Midbrain (tissue), 1 donor: ENCODE measurements around the gene ARL5A.

ENCODE experiments used
- DNase-seq: peaks from one replicate; lab custom pipeline; 2025; lab: John Stamatoyannopoulos, UW

ARL5A gene

GRCh38 chr2:151840216-151841046 is 12.2 kb upstream of the ARL5A start:
- no peak for DNase-seq

- DNase-seq, result no peak
These were observed 9.7 kb upstream of the ARL5A start for GRCh38 chr2:151837926-151838325.

GRCh38 chr2:151833984-151834383 is 5.8 kb upstream of the ARL5A start:
- no peak for DNase-seq

GRCh38 chr2:151830961-151831360 is 2.7 kb upstream of the ARL5A start:
- DNase-seq, result no peak

- DNase-seq, result no peak
These were observed 686 bp upstream of the ARL5A start for GRCh38 chr2:151828890-151829324.

- peak; percentile 53 for DNase-seq
These were observed 568 bp downstream of the ARL5A start for GRCh38 chr2:151827564-151828142.

- no peak for DNase-seq
These were observed 1.5 kb downstream of the ARL5A start for GRCh38 chr2:151826737-151827157.

GRCh38 chr2:151824886-151825285 is 3.3 kb downstream of the ARL5A start:
- no peak for DNase-seq

GRCh38 chr2:151823651-151824050 is 4.6 kb downstream of the ARL5A start:
- no peak for DNase-seq

GRCh38 chr2:151819920-151820319 is 8.3 kb downstream of the ARL5A start:
- no peak for DNase-seq

GRCh38 chr2:151817929-151818328 is 10.3 kb downstream of the ARL5A start:
- no peak for DNase-seq

- DNase-seq, result no peak
These were observed 11.4 kb downstream of the ARL5A start for GRCh38 chr2:151816843-151817242.

- no peak for DNase-seq
These were observed 12.3 kb downstream of the ARL5A start for GRCh38 chr2:151815821-151816489.

GRCh38 chr2:151810489-151810888 is 17.7 kb downstream of the ARL5A start:
- DNase-seq, result no peak

GRCh38 chr2:151809073-151809383 is 19.2 kb downstream of the ARL5A start:
- no peak for DNase-seq

- peak; percentile 5 for DNase-seq
These were observed 19.8 kb downstream of the ARL5A start for GRCh38 chr2:151808258-151809072.

GRCh38 chr2:151805961-151806360 is 22.3 kb downstream of the ARL5A start:
- no peak for DNase-seq

GRCh38 chr2:151805343-151805742 is 22.9 kb downstream of the ARL5A start:
- DNase-seq, result no peak

- DNase-seq, result no peak
These were observed 24.4 kb downstream of the ARL5A start for GRCh38 chr2:151803811-151804210.

GRCh38 chr2:151802315-151802714 is 25.9 kb downstream of the ARL5A start:
- DNase-seq, result no peak

- no peak for DNase-seq
These were observed 28.3 kb downstream of the ARL5A start for GRCh38 chr2:151799886-151800292.

- no peak for DNase-seq
These were observed 31.4 kb downstream of the ARL5A start for GRCh38 chr2:151796774-151797173.
